Gastrocnemius medialis (tissue), 4 donors: ENCODE data around the gene PDPN.

Experiments used
- POLR2A ChIP-seq, 2 donors: fragments of 450-650 bp; IDR thresholded peaks; one replicate each; pipeline ENCODE4 v1.6.1; 2017; ENCODE audit warnings: antibody characterized with exemption in 2 of 2, mild to moderate bottlenecking in 2 of 2, moderate library complexity in 2 of 2
- TF ChIP-seq, protein P1 (sequence below), 5 experiments: fragments of 450-650 bp in 3 of 5; fragments of 200-600 bp in 2 of 5; sonication (generic) in 2 of 5; IDR thresholded peaks in 4 of 5; conservative IDR thresholded peaks in 1 of 5; 1 replicate in 4 of 5; 2 replicates in 1 of 5; pipeline ENCODE4 v1.5.1; 2016 to 2019; ENCODE audit warnings: antibody characterized with exemption in 5 of 5, mild to moderate bottlenecking in 3 of 5, moderate library complexity in 3 of 5

DNA sequence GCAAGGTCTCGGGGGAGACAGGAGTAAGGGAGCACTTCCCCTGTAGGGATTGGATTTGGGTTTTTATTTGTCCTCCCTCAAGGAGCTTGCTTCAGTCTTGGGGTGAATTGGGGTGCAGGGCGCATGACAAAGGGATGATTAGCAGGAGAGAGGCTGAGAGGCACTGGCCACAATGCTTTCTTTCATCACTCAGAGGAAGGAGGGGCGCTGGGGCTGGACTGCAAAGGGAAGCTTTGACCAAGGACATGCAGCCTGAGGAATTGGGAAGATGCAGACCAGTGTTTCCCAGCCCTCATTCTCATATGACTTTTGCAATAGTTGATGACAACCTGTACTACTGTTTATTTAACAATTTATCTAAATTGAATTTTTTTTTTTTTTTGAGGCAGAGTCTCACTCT is 34.1 kb upstream of the PDPN start:
- TF ChIP-seq, protein P1, sequence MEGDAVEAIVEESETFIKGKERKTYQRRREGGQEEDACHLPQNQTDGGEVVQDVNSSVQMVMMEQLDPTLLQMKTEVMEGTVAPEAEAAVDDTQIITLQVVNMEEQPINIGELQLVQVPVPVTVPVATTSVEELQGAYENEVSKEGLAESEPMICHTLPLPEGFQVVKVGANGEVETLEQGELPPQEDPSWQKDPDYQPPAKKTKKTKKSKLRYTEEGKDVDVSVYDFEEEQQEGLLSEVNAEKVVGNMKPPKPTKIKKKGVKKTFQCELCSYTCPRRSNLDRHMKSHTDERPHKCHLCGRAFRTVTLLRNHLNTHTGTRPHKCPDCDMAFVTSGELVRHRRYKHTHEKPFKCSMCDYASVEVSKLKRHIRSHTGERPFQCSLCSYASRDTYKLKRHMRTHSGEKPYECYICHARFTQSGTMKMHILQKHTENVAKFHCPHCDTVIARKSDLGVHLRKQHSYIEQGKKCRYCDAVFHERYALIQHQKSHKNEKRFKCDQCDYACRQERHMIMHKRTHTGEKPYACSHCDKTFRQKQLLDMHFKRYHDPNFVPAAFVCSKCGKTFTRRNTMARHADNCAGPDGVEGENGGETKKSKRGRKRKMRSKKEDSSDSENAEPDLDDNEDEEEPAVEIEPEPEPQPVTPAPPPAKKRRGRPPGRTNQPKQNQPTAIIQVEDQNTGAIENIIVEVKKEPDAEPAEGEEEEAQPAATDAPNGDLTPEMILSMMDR (IDR thresholded peaks at IDR 0.05 in 4 of 5, conservative IDR thresholded peaks at IDR 0.05 in 1 of 5), result no peak
- TF ChIP-seq POLR2A (IDR thresholded peaks at IDR 0.05), result no peak
